IMR-90 (cell line): ENCODE data around the gene HGF. TPM values are rescaled to one million over a fixed set of nuclear protein-coding genes. Genes with fewer than 3 reads are reported as not detected.

Source experiments
- ATAC-seq: fragments of 200-7000 bp; cut with Tn5 transposase; 2 replicates; pipeline ENCODE4 v1.9.1; 2020; ENCODE audit warnings: low read depth, mild to moderate bottlenecking, moderate library complexity
- BruUV-seq: library from RNA; stranded (reverse); fragments of 400-500 nt; replicated peaks from 2 replicates; lab custom pipeline; 2021; lab: Mats Ljungman, UMichigan
- CTCF ChIA-PET: fragments of 300-600 bp; formaldehyde crosslinking; extraction: SDS; loops from one replicate; lab custom pipeline; 2021; ENCODE audit warnings: antibody characterized with exemption; lab: Yijun Ruan, JAX
- POLR2A ChIA-PET: fragments of 300-600 bp; sonication (Branson Sonifier 250); formaldehyde crosslinking; loops from one replicate; lab custom pipeline; 2022; ENCODE audit warnings: antibody characterized with exemption; ENCODE audit not compliant: unreplicated experiment; lab: Charles Lee
- DNase-seq: peaks from one replicate; pipeline ENCODE4 v3.0.0; 2013
- H2AFZ ChIP-seq: replicated peaks from 2 replicates; pipeline ENCODE3; 2013; ENCODE audit warnings: low read length, mild to moderate bottlenecking; ENCODE audit not compliant: poor library complexity
- H2AK5ac ChIP-seq: 2 replicates; pipeline ENCODE4 v1.6.1; 2013; ENCODE audit warnings: low read depth, low read length, inconsistent platforms
- H2AK9ac ChIP-seq: replicated peaks from 2 replicates; pipeline ENCODE3; 2013; ENCODE audit warnings: mild to moderate bottlenecking, low read depth, low read length, moderate library complexity; ENCODE audit not compliant: poor library complexity
- H2BK120ac ChIP-seq: 2 replicates; pipeline ENCODE4 v1.6.1; 2013; ENCODE audit warnings: low read depth, low read length, inconsistent platforms
- H2BK15ac ChIP-seq: 3 replicates; pipeline ENCODE4 v1.6.1; 2013; ENCODE audit warnings: low read depth, low read length, inconsistent platforms
- H2BK20ac ChIP-seq: 2 replicates; pipeline ENCODE4 v1.6.1; 2013; ENCODE audit warnings: low read depth, mild to moderate bottlenecking, inconsistent platforms, low read length, moderate library complexity
- H2BK5ac ChIP-seq: 2 replicates; pipeline ENCODE4 v1.6.1; 2013; ENCODE audit warnings: mild to moderate bottlenecking, low read depth, low read length, inconsistent platforms; ENCODE audit not compliant: poor library complexity, severe bottlenecking
- H3K14ac ChIP-seq: replicated peaks from 2 replicates; pipeline ENCODE4 v1.6.1; 2013; ENCODE audit warnings: low read depth, low read length, inconsistent platforms
- H3K18ac ChIP-seq: 2 replicates; pipeline ENCODE4 v1.6.1; 2013; ENCODE audit warnings: low read depth, low read length, control low read depth
- H3K23ac ChIP-seq: 2 replicates; pipeline ENCODE4 v1.6.1; 2013; ENCODE audit warnings: low read depth, low read length, inconsistent platforms
- H3K27ac ChIP-seq: 2 replicates; pipeline ENCODE4 v1.5.1; 2013; ENCODE audit warnings: mild to moderate bottlenecking, control low read depth, low read length; ENCODE audit not compliant: insufficient read depth
- H3K27me3 ChIP-seq: 2 replicates; pipeline ENCODE4 v1.6.1; 2013; ENCODE audit warnings: low read length; ENCODE audit not compliant: control insufficient read depth, insufficient read depth
- H3K36me3 ChIP-seq: 2 replicates; pipeline ENCODE4 v1.6.1; 2013; ENCODE audit warnings: low read length, mixed read lengths; ENCODE audit not compliant: control insufficient read depth, insufficient read depth
- H3K4ac ChIP-seq: 2 replicates; pipeline ENCODE4 v1.6.1; 2013; ENCODE audit warnings: low read depth, low read length, inconsistent platforms
- H3K4me1 ChIP-seq: 2 replicates; pipeline ENCODE4 v1.6.1; 2013; ENCODE audit warnings: low read length, mixed read lengths; ENCODE audit not compliant: control insufficient read depth, insufficient read depth
- H3K4me2 ChIP-seq: 2 replicates; pipeline ENCODE4 v1.6.1; 2013; ENCODE audit warnings: low read depth, mild to moderate bottlenecking, control low read depth, low read length, moderate library complexity
- H3K4me3 ChIP-seq: 2 replicates; pipeline ENCODE4 v1.5.1; 2013; ENCODE audit warnings: low read depth, mild to moderate bottlenecking, control low read depth, low read length, moderate library complexity; ENCODE audit not compliant: insufficient read depth
- H3K56ac ChIP-seq: 2 replicates; pipeline ENCODE4 v1.6.1; 2013; ENCODE audit warnings: low read length, inconsistent platforms; ENCODE audit not compliant: insufficient read depth; ENCODE audit errors: extremely low read depth
- H3K79me1 ChIP-seq, 2 experiments: 2 replicates each; pipeline ENCODE4 v1.6.1; 2013; ENCODE audit warnings: low read length in 2 of 2, inconsistent platforms in 1 of 2, low read depth in 1 of 2
- H3K9ac ChIP-seq: 2 replicates; pipeline ENCODE4 v1.6.1; 2013; ENCODE audit warnings: low read depth, low read length, control low read depth
- H3K9me1 ChIP-seq: 2 replicates; pipeline ENCODE4 v1.6.1; 2013; ENCODE audit warnings: low read length, inconsistent platforms; ENCODE audit not compliant: insufficient read depth
- H3K9me3 ChIP-seq: 2 replicates; pipeline ENCODE4 v1.6.1; 2013; ENCODE audit warnings: low read length; ENCODE audit not compliant: control insufficient read depth, insufficient read depth
- H4K20me1 ChIP-seq: 2 replicates; pipeline ENCODE4 v1.6.1; 2013; ENCODE audit warnings: low read length, inconsistent platforms; ENCODE audit not compliant: insufficient read depth
- H4K5ac ChIP-seq: 2 replicates; pipeline ENCODE4 v1.6.1; 2013; ENCODE audit warnings: mild to moderate bottlenecking, low read depth, low read length, control low read depth
- H4K8ac ChIP-seq, 2 experiments: 2 replicates each; pipeline ENCODE4 v1.6.1; 2013; ENCODE audit warnings: low read depth in 2 of 2, low read length in 2 of 2, control low read depth in 1 of 2, inconsistent platforms in 1 of 2
- H4K91ac ChIP-seq: 2 replicates; pipeline ENCODE4 v1.6.1; 2013; ENCODE audit warnings: low read depth, low read length, inconsistent platforms; ENCODE audit not compliant: insufficient read depth
- MAZ ChIP-seq: IDR thresholded peaks from 2 replicates; pipeline ENCODE4 v1.6.1; 2012; ENCODE audit warnings: low read depth, mild to moderate bottlenecking, low read length, improper control_type of control experiment, moderate library complexity, borderline replicate concordance
- RFX5 ChIP-seq: IDR thresholded peaks from 2 replicates; pipeline ENCODE4 v1.8.0; 2012; ENCODE audit warnings: low read depth, mild to moderate bottlenecking, low read length, moderate library complexity
- WGBS, 2 experiments: methylation state at CpG; one replicate each; pipeline versions ENCODE4 v1.1.5 to v1.1.7; 2013; ENCODE audit warnings: missing lambda C conversion rate in 2 of 2; ENCODE audit not compliant: insufficient read length in 1 of 2; ENCODE audit errors: extremely low coverage in 2 of 2; 5-methylcytosine and 5-hydroxymethylcytosine counted together
- dilution Hi-C: fragments of 300-500 bp; cut with HindIII; formaldehyde crosslinking; loops from one replicate; pipeline ENCODE4 v1.14.3; 2018; ENCODE audit warnings: low sequenced_read_pairs; ENCODE audit not compliant: unreplicated experiment
- in situ Hi-C: fragments of 300-500 bp; cut with MboI; formaldehyde crosslinking; loops from 3 replicates; pipeline ENCODE4 v1.14.3; 2019; ENCODE audit warnings: low sequenced_read_pairs, inconsistent platforms, mixed read lengths
- intact Hi-C: fragments of 100-400 bp; cut with micrococcal nuclease; formaldehyde crosslinking; loops from 2 replicates; pipeline ENCODE4 v1.10.0; 2022
- polyA plus RNA-seq, 3 experiments: library from polyadenylated mRNA; depleted of rRNA; stranded (reverse); fragments of >200 nt; gene quantifications; 2 replicates each; pipeline ENCODE4 v1.2.3, GENCODE V29; 2012; ENCODE audit warnings: low replicate concordance in 1 of 3
- total RNA-seq: library from RNA; depleted of rRNA; stranded (reverse); fragments of >200 nt; gene quantifications from 2 replicates; pipeline ENCODE4 v1.2.3, GENCODE V29; 2012

The HGF gene
- total and polyA plus RNA-seq, 2 of the 4 experiments (the other 2 are of a cell fraction), result 16.8 to 50.9 TPM

- POLR2A ChIA-PET, result no interaction called here
- DNase-seq, result no peak
- Histone ChIP-seq H2BK20ac (peak overlapping the region; percentile 58; the same call in 1 of the 2 replicates), H2BK120ac (no peak overlapping the region; the same call in 1 of the 2 replicates), H3K79me1 (no peaks in the 10 kb centered on the region), H2AFZ (no peak overlapping the region), H3K4me1 (peaks cover 6% of the 10 kb centered on the region), H3K9ac (no peak overlapping the region), H3K18ac (peak overlapping the region; percentile 77; the same call in 1 of the 2 replicates), H2AK5ac (no peak overlapping the region), H4K20me1 (no peaks in the 10 kb centered on the region), H2BK5ac (no peak overlapping the region), H4K91ac (no peak overlapping the region), H4K5ac (no peak overlapping the region; the same call in 1 of the 2 replicates), H3K36me3 (no peaks in the 10 kb centered on the region), H3K4me3 (no peak overlapping the region), H3K9me1 (no peaks in the 10 kb centered on the region), H4K8ac (0 out of 4 replicates have a peak overlapping the region, but pooled peaks of 1 of the 2 experiments have one; percentile 52), H3K27ac (no peak overlapping the region), H3K27me3 (no peaks in the 10 kb centered on the region), H3K4ac (no peak overlapping the region), H3K56ac (no peak overlapping the region), H3K9me3 (peaks cover 5% of the 10 kb centered on the region; the same call in 1 of the 2 replicates), H2AK9ac (no peak overlapping the region), H3K14ac (no peak overlapping the region), H3K23ac (no peak overlapping the region), H3K4me2 (no peak overlapping the region), H2BK15ac (no peak overlapping the region)
- no TSS peak for BruUV-seq
- dilution Hi-C loops, result no loop called here
- intact Hi-C loops, result no loop called here
- in situ Hi-C loops, result no loop called here
- WGBS, 2 experiments, result no CpG with 5 or more reads among the region's 3 CpGs
- CTCF ChIA-PET, result no interaction called here
- TF ChIP-seq RFX5, result no peak
- no peak for TF ChIP-seq MAZ
- no peak for ATAC-seq
These were observed 105.5 kb downstream of the HGF start for GRCh38 chr7:81664304-81664703.
